Measurements from ENCODE around the gene TTC12.

The TTC12 gene

DNA sequence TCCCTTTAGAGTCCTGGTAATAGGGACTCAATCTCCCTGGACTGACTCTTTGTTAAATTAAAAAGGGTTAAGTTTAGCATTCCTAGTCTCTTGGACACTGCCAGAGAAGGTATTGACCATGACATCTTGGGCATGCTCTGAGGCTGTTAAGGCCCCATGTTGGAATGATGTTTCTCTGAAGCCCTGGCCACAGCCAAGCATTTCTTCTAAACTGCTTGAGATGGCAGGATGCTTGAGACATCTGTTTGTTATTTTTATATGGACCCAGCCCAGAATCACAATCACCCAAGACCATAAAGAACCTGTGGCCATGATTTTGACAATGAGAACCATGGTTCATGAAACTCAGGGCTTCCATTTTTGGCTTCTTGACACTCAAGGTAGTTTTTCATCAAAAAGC lies 67.7 kb downstream of the TTC12 start:
- TF ChIP-seq CTCF (IDR thresholded peaks at IDR 0.05; ENCODE audit: low read depth, low read length): no peak
- DNase-seq (ENCODE audit: low read depth, low spot score): no peak
- in situ Hi-C loops (cut with HindIII; ENCODE audit: low sequenced_read_pairs): no loop called here
- H3K4me3 ChIP-seq (ENCODE audit: low read depth, low read length): no peak overlapping the region

DNA sequence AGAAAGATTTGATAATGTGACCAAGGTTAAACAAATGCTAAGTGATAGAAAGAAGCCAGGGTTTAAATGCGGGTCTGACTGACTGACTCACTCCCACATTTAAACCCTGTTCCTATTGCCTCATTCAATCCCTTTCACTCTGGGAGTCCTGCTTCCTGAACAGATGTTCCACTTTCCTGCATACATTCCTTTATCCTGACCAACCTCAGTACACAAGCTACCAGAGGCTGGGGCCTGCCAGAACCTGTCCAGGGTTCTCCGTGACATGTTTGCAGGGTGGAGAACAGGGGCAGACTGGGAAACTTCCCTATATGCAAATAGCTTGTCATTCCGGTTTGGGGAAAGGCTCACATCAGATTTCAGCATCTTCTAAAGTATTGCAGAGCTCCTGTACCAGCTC lies 70.2 kb downstream of the TTC12 start:
- TF ChIP-seq CTCF (IDR thresholded peaks at IDR 0.05; ENCODE audit: low read depth, low read length): no peak
- DNase-seq (ENCODE audit: low read depth, low spot score): peak; percentile 90
- in situ Hi-C loops (cut with HindIII; ENCODE audit: low sequenced_read_pairs): no loop called here

DNA sequence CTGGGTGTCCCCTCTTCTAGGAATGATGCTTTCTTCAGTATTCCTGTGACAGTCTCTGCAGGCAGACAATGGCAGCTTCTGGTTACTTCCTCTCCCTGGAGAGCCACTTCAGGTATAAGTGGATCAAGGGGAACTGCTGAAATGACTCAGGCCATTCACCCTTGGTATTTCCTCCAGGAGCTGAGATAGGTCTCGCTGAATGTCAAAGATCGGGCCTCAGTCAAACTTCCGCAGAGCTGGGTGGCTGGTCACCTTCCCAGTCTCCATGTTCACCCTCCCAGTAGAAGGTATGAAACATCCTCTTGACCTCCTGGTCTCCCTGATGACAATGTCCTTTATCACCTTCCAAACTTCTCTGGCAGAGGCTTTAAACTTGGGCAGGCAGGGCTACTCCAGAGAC lies 71.4 kb downstream of the TTC12 start:
- TF ChIP-seq CTCF (IDR thresholded peaks at IDR 0.05; ENCODE audit: low read depth, low read length): no peak

More for the DNA sequence above, 70.2 kb downstream of the TTC12 start:
- no peak overlapping the region for H3K4me3 ChIP-seq (ENCODE audit: low read depth, low read length)

DNA sequence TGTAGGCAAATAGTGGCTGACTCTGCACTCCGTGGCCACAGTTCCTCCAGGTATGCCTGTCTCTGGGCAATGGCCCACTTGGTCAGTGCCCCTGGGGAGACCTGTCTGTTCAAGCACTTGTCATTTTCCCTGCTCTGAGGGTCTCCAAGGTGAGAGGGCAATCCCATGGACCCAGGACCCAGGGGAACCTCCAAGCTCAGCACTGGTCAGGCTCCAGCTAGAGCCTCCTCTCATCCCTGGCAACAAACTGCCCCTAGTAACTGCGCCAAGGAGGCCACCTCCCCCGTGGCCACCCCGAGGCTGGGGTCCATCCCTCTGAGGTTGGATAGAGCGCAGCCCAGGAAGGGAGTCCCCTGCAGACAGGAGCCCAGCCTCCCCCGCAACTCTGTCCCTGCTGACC lies 72.5 kb downstream of the TTC12 start:
- no peak for DNase-seq (ENCODE audit: low read depth, low spot score)
- no peak overlapping the region for H3K4me3 ChIP-seq (ENCODE audit: low read depth, low read length)
- in situ Hi-C loops (cut with HindIII; ENCODE audit: low sequenced_read_pairs): no loop called here
- no peak for TF ChIP-seq CTCF (IDR thresholded peaks at IDR 0.05; ENCODE audit: low read depth, low read length)

More for the DNA sequence above, 71.4 kb downstream of the TTC12 start:
- no peak overlapping the region for H3K4me3 ChIP-seq (ENCODE audit: low read depth, low read length)
- DNase-seq (ENCODE audit: low read depth, low spot score): no peak
- in situ Hi-C loops (cut with HindIII; ENCODE audit: low sequenced_read_pairs): no loop called here

- DNase-seq (ENCODE audit: low read depth, low spot score): no peak
- in situ Hi-C loops (cut with HindIII; ENCODE audit: low sequenced_read_pairs): no loop called here
- TF ChIP-seq CTCF (IDR thresholded peaks at IDR 0.05; ENCODE audit: low read depth, low read length): peak; percentile 32
- no peak within 1 kb of the TSS for H3K4me3 ChIP-seq (ENCODE audit: low read depth, low read length)
Measured at GRCh38 chr11:113387605-113388211, 73.3 kb downstream of the TTC12 start, which contains the start of gene ANKK1. ANKK1 (plus strand) TSS chr11:113387779; CDS start chr11:113387885, 106 bp downstream.

DNA sequence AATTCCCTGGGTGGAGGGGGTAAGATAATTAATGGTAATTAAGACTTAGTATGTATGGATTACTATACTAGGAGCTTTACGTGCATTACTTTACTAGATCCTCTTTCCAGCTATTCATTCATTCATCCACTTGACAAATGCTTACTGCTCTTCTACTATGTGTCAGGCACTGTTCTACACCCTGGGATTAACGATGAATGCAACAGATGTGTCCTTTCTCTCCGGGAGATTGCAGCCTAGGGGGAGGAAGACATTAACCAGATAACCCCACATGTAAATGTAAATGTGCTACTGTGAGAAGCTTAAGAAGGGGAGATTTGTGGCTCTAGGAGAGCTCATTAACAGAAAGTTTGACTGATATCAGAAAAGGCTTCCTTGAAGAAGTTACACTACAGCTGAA lies 74.9 kb downstream of the TTC12 start:
- H3K4me3 ChIP-seq (ENCODE audit: low read depth, low read length): no peak overlapping the region
- DNase-seq (ENCODE audit: low read depth, low spot score): no peak
- in situ Hi-C loops (cut with HindIII; ENCODE audit: low sequenced_read_pairs): no loop called here
- TF ChIP-seq CTCF (IDR thresholded peaks at IDR 0.05; ENCODE audit: low read depth, low read length): no peak
